Neural cell (in vitro differentiated cells): ENCODE measurements around the gene RASGRP1. TPM values are rescaled to one million over a fixed set of nuclear protein-coding genes. Genes with fewer than 3 reads are reported as not detected.

Experiments used
- H2AFZ ChIP-seq: fragments of 200-600, 300-800 bp; sonication (generic), shearing (Covaris generic); 2 replicates; pipeline ENCODE4 v1.6.0; 2014; ENCODE audit warnings: low read depth, mild to moderate bottlenecking, antibody characterized with exemption, low read length, moderate library complexity
- H3F3A ChIP-seq: fragments of 200-600 bp; shearing (Covaris generic); 2 replicates; pipeline ENCODE4 v1.6.1; 2016; ENCODE audit warnings: mild to moderate bottlenecking, moderate library complexity, mixed read lengths, antibody characterized with exemption, low read length; ENCODE audit not compliant: insufficient read depth, poor library complexity, severe bottlenecking
- H3K27ac ChIP-seq: fragments of 200-600, 300-800 bp; sonication (generic), shearing (Covaris generic); 2 replicates; pipeline ENCODE4 v1.5.1; 2014; ENCODE audit warnings: mild to moderate bottlenecking, low read length, moderate library complexity
- H3K27me3 ChIP-seq: fragments of 300-800, 200-600 bp; sonication (generic), shearing (Covaris generic); 2 replicates; pipeline ENCODE4 v1.6.0; 2014; ENCODE audit warnings: mild to moderate bottlenecking, low read depth, low read length, moderate library complexity; ENCODE audit not compliant: insufficient read depth
- H3K36me3 ChIP-seq: fragments of 300-800, 200-600 bp; sonication (generic), shearing (Covaris generic); 2 replicates; pipeline ENCODE4 v1.5.1; 2014; ENCODE audit warnings: mild to moderate bottlenecking, antibody characterized with exemption, low read length, moderate library complexity; ENCODE audit not compliant: insufficient read depth
- H3K4me2 ChIP-seq: fragments of 300-800, 200-600 bp; sonication (generic), shearing (Covaris generic); 2 replicates; pipeline ENCODE4 v1.6.0; 2014; ENCODE audit warnings: mild to moderate bottlenecking, low read length
- H3K4me3 ChIP-seq: fragments of 300-800, 200-600 bp; sonication (generic), shearing (Covaris generic); 2 replicates; pipeline ENCODE4 v1.5.1; 2014; ENCODE audit warnings: mild to moderate bottlenecking, low read length, moderate library complexity
- H3K79me2 ChIP-seq: fragments of 200-600 bp; shearing (Covaris generic); replicated peaks from 2 replicates; pipeline ENCODE4 v1.6.0; 2014; ENCODE audit warnings: mild to moderate bottlenecking, low read length, moderate library complexity; ENCODE audit not compliant: insufficient read depth
- H3K9ac ChIP-seq: fragments of 300-800, 200-600 bp; sonication (generic), shearing (Covaris generic); 2 replicates; pipeline ENCODE4 v1.6.1; 2016; ENCODE audit warnings: mild to moderate bottlenecking, low read length, mixed read lengths
- H3K9me2 ChIP-seq: fragments of 200-600 bp; shearing (Covaris generic); 2 replicates; pipeline ENCODE4 v1.6.1; 2016; ENCODE audit warnings: mild to moderate bottlenecking, low read length, mixed read lengths; ENCODE audit not compliant: insufficient read depth
- H3K9me3 ChIP-seq: fragments of 200-600, 300-800 bp; sonication (generic), shearing (Covaris generic); 2 replicates; pipeline ENCODE4 v1.6.1; 2016; ENCODE audit warnings: mild to moderate bottlenecking, mixed run types, low read length, moderate library complexity, mixed read lengths
- H4K20me1 ChIP-seq: fragments of 200-600 bp; shearing (Covaris generic); 2 replicates; pipeline ENCODE4 v1.6.1; 2016; ENCODE audit warnings: mild to moderate bottlenecking, mixed run types; ENCODE audit not compliant: insufficient read depth
- CTCF ChIP-seq: fragments of 450-650 bp; IDR thresholded peaks from 2 replicates; pipeline ENCODE4 v1.5.1; 2014; ENCODE audit warnings: antibody characterized with exemption, mild to moderate bottlenecking, moderate library complexity; ENCODE audit not compliant: poor library complexity, severe bottlenecking
- EP300 ChIP-seq: fragments of 450-650 bp; conservative IDR thresholded peaks from 2 replicates; pipeline ENCODE4 v1.6.1; 2014; ENCODE audit warnings: antibody characterized with exemption, mild to moderate bottlenecking, moderate library complexity; ENCODE audit not compliant: poor library complexity, severe bottlenecking
- EZH2 ChIP-seq: fragments of 200-600, 300-800 bp; shearing (Covaris generic), sonication (generic); IDR thresholded peaks from 2 replicates; pipeline ENCODE4 v1.6.1; 2014; ENCODE audit warnings: antibody characterized with exemption, low read length, borderline replicate concordance, mild to moderate bottlenecking; ENCODE audit not compliant: insufficient read depth, poor library complexity, severe bottlenecking
- MXI1 ChIP-seq: fragments of 450-650 bp; conservative IDR thresholded peaks from 2 replicates; pipeline ENCODE4 v1.6.1; 2014; ENCODE audit warnings: antibody characterized with exemption, mild to moderate bottlenecking; ENCODE audit not compliant: poor library complexity, severe bottlenecking
- POLR2AphosphoS5 ChIP-seq: IDR thresholded peaks from 2 replicates; pipeline ENCODE4 v1.6.1; 2012
- RAD21 ChIP-seq: fragments of 450-650 bp; conservative IDR thresholded peaks from 2 replicates; pipeline ENCODE4 v1.6.1; 2014; ENCODE audit warnings: antibody characterized with exemption, mild to moderate bottlenecking, moderate library complexity
- REST ChIP-seq: IDR thresholded peaks from 2 replicates; pipeline ENCODE4 v1.6.1; 2012; ENCODE audit warnings: borderline replicate concordance
- SMC3 ChIP-seq: fragments of 450-650 bp; conservative IDR thresholded peaks from 2 replicates; pipeline ENCODE4 v1.6.1; 2014; ENCODE audit warnings: antibody characterized with exemption, mild to moderate bottlenecking, moderate library complexity; ENCODE audit not compliant: poor library complexity
- TAF1 ChIP-seq: IDR thresholded peaks from 2 replicates; pipeline ENCODE4 v1.6.1; 2012; ENCODE audit warnings: low read depth
- polyA plus RNA-seq: library from polyadenylated mRNA; depleted of rRNA; stranded (reverse); fragments of >200 nt; gene quantifications from 2 replicates; pipeline ENCODE4 v1.2.3, GENCODE V29; 2014

Gene RASGRP1
- polyA plus RNA-seq, 1 donor from 2014 or later = 3.1 TPM

DNA sequence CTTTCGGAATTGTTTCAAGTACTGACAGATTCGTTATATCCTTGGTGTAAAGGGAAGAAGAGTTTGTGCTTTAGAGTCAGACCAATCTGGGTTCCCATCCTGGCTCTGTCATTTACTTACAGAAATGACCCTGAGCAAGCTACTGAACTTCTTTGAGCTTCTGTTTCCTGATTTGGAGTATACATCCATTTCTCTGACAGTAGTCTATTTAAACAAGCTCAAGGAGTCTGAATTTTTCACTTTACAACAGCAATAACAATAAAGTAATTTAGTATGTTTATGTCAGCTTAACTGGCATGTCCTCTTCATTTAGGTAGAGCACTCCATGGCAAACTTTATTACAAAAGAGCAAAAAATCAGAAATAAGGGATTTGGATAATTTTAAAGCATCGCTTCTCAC, 82.9 kb downstream of the RASGRP1 start:
- no peak overlapping the region for H3K4me3 ChIP-seq
- no peak overlapping the region for H3K9ac ChIP-seq
- no peaks in the 10 kb centered on the region for H4K20me1 ChIP-seq
- no peaks in the 10 kb centered on the region for H3F3A ChIP-seq
- no peak for TF ChIP-seq TAF1
- TF ChIP-seq EZH2 = no peak
- TF ChIP-seq RAD21 = no peak
- no peak for TF ChIP-seq CTCF
- no peak for TF ChIP-seq EP300
- no peak for TF ChIP-seq POLR2AphosphoS5
- no peak for TF ChIP-seq REST
- no peak for TF ChIP-seq MXI1
- TF ChIP-seq SMC3 = no peak
- H3K79me2 ChIP-seq = no peaks in the 10 kb centered on the region
- H2AFZ ChIP-seq = no peak overlapping the region
- H3K36me3 ChIP-seq = peaks cover 12% of the 10 kb centered on the region
- no peaks in the 10 kb centered on the region for H3K27me3 ChIP-seq
- H3K27ac ChIP-seq = no peak overlapping the region
- no peaks in the 10 kb centered on the region for H3K9me3 ChIP-seq
- H3K4me2 ChIP-seq = no peak overlapping the region
- H3K9me2 ChIP-seq = no peaks in the 10 kb centered on the region

DNA sequence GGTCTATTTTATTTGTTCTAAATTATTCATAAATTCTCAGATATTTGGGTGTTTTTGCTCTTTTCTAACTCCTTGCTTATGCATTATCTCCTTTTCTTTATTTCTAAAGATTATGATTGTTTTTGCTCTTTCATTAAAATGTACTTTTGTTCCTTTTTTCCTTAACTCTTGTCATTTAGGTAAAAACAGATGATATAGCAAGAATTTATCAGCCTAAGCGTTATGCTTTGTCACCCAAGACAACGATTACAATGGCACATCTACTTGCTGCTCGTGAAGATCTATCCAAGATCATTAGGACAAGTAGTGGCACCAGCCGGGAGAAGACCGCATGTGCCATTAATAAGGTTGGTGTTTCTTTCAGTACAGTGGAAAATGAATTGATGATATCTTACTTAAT, 83.5 kb downstream of the RASGRP1 start:
- Histone ChIP-seq H3K4me2 (no peak overlapping the region), H3K27me3 (no peaks in the 10 kb centered on the region), H3K9me2 (no peaks in the 10 kb centered on the region), H3K79me2 (no peaks in the 10 kb centered on the region), H3K9me3 (no peaks in the 10 kb centered on the region), H3K27ac (no peak overlapping the region), H3K4me3 (no peak overlapping the region), H3K36me3 (peaks cover 12% of the 10 kb centered on the region), H3F3A (no peaks in the 10 kb centered on the region), H2AFZ (no peak overlapping the region), H4K20me1 (no peaks in the 10 kb centered on the region), H3K9ac (no peak overlapping the region)
- TF ChIP-seq SMC3 (no peak), RAD21 (no peak), MXI1 (no peak), TAF1 (no peak), EP300 (no peak), EZH2 (no peak), POLR2AphosphoS5 (no peak), REST (no peak), CTCF (no peak)
